Measurements from ENCODE around the gene NTRK3.
"Not testable (repeated sequence)": the region's sequence is repeated elsewhere in the genome, so short reads cannot be mapped to it uniquely, and the experiment has no call there.

The NTRK3 gene

GRCh38 chr15:88071141-88071540 lies 185.4 kb downstream of the NTRK3 start:
- no peak for DNase-seq

GRCh38 chr15:88069561-88069960 lies 187.0 kb downstream of the NTRK3 start:
- no peak for DNase-seq

- no peak for DNase-seq
These were observed 189.2 kb downstream of the NTRK3 start for GRCh38 chr15:88067331-88067685.

- DNase-seq: no peak
These were observed 189.8 kb downstream of the NTRK3 start for GRCh38 chr15:88066636-88067330.

- DNase-seq: no peak
These were observed 195.1 kb downstream of the NTRK3 start for GRCh38 chr15:88061452-88061851.

- DNase-seq: no peak
These were observed 196.2 kb downstream of the NTRK3 start for GRCh38 chr15:88060383-88060782.

- DNase-seq: no peak
These were observed 198.7 kb downstream of the NTRK3 start for GRCh38 chr15:88057836-88058235.

- DNase-seq: no peak
These were observed 207.0 kb downstream of the NTRK3 start for GRCh38 chr15:88049506-88049905.

- no peak for DNase-seq
These were observed 207.8 kb downstream of the NTRK3 start for GRCh38 chr15:88048755-88049154.

- DNase-seq: no peak
These were observed 208.3 kb downstream of the NTRK3 start for GRCh38 chr15:88048237-88048636.

GRCh38 chr15:88046576-88047129 lies 209.9 kb downstream of the NTRK3 start:
- no peak for DNase-seq

GRCh38 chr15:88043396-88043795 lies 213.1 kb downstream of the NTRK3 start:
- DNase-seq: no peak

- DNase-seq: no peak
These were observed 214.5 kb downstream of the NTRK3 start for GRCh38 chr15:88042047-88042446.

GRCh38 chr15:88040516-88040915 lies 216.0 kb downstream of the NTRK3 start:
- DNase-seq: no peak

- DNase-seq: no peak
These were observed 218.3 kb downstream of the NTRK3 start for GRCh38 chr15:88038261-88038660.

GRCh38 chr15:88036154-88036839 lies 220.2 kb downstream of the NTRK3 start:
- no peak for DNase-seq

GRCh38 chr15:88035381-88035780 lies 221.2 kb downstream of the NTRK3 start:
- no peak for DNase-seq

- not testable (repeated sequence) for DNase-seq
These were observed 223.1 kb downstream of the NTRK3 start for GRCh38 chr15:88033421-88033820.

GRCh38 chr15:88032787-88033186 lies 223.8 kb downstream of the NTRK3 start:
- DNase-seq: no peak

GRCh38 chr15:88031461-88031860 lies 225.1 kb downstream of the NTRK3 start:
- DNase-seq: no peak

GRCh38 chr15:88029696-88030095 lies 226.8 kb downstream of the NTRK3 start:
- DNase-seq: no peak

GRCh38 chr15:88028024-88028423 lies 228.5 kb downstream of the NTRK3 start:
- DNase-seq: no peak

- DNase-seq: no peak
These were observed 232.6 kb downstream of the NTRK3 start for GRCh38 chr15:88023914-88024313.

GRCh38 chr15:88022716-88023115 lies 233.8 kb downstream of the NTRK3 start:
- no peak for DNase-seq

GRCh38 chr15:88021601-88022000 lies 234.9 kb downstream of the NTRK3 start:
- DNase-seq: no peak
